K562 treated with DMSO at 1 percent for 24 hours (cell line): Measurements from ENCODE around the gene MYRFL. TPM values are rescaled to one million over a fixed set of nuclear protein-coding genes. Genes with fewer than 3 reads are reported as not detected.

Experiments
- total RNA-seq: library from RNA; unstranded; fragments of 300-600 nt; gene quantifications from 2 replicates; pipeline ENCODE4 v1.2.3, GENCODE V29; 2022; ENCODE audit warnings: low read depth; ENCODE audit not compliant: insufficient read depth

MYRFL gene
- 0.31 TPM in 1 of 2 replicates, not detected in the other for total RNA-seq

GRCh38 chr12:69824966-69825560, at the start of gene MYRFL:
Gene MYRFL, plus strand, starts transcription at chr12:69825227. Its CDS starts 291 bp downstream, at chr12:69825518.

Other genes with a start within 250 kb of the MYRFL start
- 159 and 184 TPM in 2 replicates for gene CCT2, start 239.8 kb upstream of the MYRFL start, total RNA-seq
- not detected in 2 replicates for gene LRRC10, start 214.3 kb upstream of the MYRFL start, total RNA-seq
- gene BEST3, start 125.9 kb upstream of the MYRFL start, total RNA-seq, result not detected in 2 replicates
- 16.4 and 19.7 TPM in 2 replicates for gene RAB3IP, start 86.4 kb upstream of the MYRFL start, total RNA-seq